Esophagus squamous epithelium (tissue), 5 donors: Measurements from ENCODE around the gene ZMAT5. TPM values are rescaled to one million over a fixed set of nuclear protein-coding genes. Genes with fewer than 3 reads are reported as not detected.

ENCODE experiments used
- DNase-seq: peaks from one replicate; lab custom pipeline; 2025; lab: John Stamatoyannopoulos, UW
- H3K27ac ChIP-seq, 4 donors: fragments of 200-600 bp; sonication (generic); one replicate each; pipeline ENCODE4 v1.5.1; 2016 to 2019; ENCODE audit warnings: mild to moderate bottlenecking in 1 of 4
- H3K27me3 ChIP-seq, 4 donors: fragments of 200-600 bp; sonication (generic); 1 replicate in 3 of 4; 2 replicates in 1 of 4; pipeline versions ENCODE4 v1.5.1 to v1.6.0; 2017 to 2021; ENCODE audit warnings: antibody characterized with exemption in 1 of 4
- H3K36me3 ChIP-seq, 3 donors: fragments of 200-600 bp; sonication (generic); one replicate each; pipeline ENCODE4 v1.5.1; 2016 to 2019
- H3K4me1 ChIP-seq, 3 donors: fragments of 200-600 bp; sonication (generic); one replicate each; pipeline ENCODE4 v1.5.1; 2017 to 2019
- H3K4me3 ChIP-seq, 4 donors: fragments of 200-600 bp; sonication (generic); 1 replicate in 3 of 4; 2 replicates in 1 of 4; pipeline ENCODE4 v1.5.1; 2016 to 2019; ENCODE audit warnings: mild to moderate bottlenecking in 2 of 4, moderate library complexity in 1 of 4
- H3K9me3 ChIP-seq, 3 donors: fragments of 200-600 bp; sonication (generic); one replicate each; pipeline ENCODE4 v1.5.1; 2016 to 2019
- CTCF ChIP-seq, 6 experiments: fragments of 450-650 bp in 4 of 6; fragments of 200-600 bp in 2 of 6; sonication (generic) in 2 of 6; IDR thresholded peaks; one replicate each; pipeline ENCODE4 v1.5.1; 2016 to 2019; ENCODE audit warnings: antibody characterized with exemption in 6 of 6, mild to moderate bottlenecking in 4 of 6, moderate library complexity in 4 of 6
- POLR2A ChIP-seq, 4 donors: fragments of 450-650 bp; IDR thresholded peaks; one replicate each; pipeline ENCODE4 v1.6.1; 2017; ENCODE audit warnings: antibody characterized with exemption in 4 of 4, mild to moderate bottlenecking in 4 of 4, moderate library complexity in 3 of 4
- WGBS, 2 donors: methylation state at CpG; one replicate each; pipeline ENCODE4 v1.1.5; 2018; 5-methylcytosine and 5-hydroxymethylcytosine counted together
- intact Hi-C: fragments of 100-400 bp; cut with DNase I; formaldehyde crosslinking; loops from one replicate; pipeline ENCODE4 v1.15.0; 2022
- total RNA-seq, 4 donors: library from RNA; depleted of rRNA; stranded (reverse); fragments of >200 nt; gene quantifications; one replicate each; pipeline ENCODE4 v1.1.0, GENCODE V29; 2016
- donor health status: DM: yes; HTN: yes; CAD: no.

Gene ZMAT5
- total RNA-seq, 4 donors from 2014 or later = 10.1 to 43.8 (median 18.1) TPM

DNA sequence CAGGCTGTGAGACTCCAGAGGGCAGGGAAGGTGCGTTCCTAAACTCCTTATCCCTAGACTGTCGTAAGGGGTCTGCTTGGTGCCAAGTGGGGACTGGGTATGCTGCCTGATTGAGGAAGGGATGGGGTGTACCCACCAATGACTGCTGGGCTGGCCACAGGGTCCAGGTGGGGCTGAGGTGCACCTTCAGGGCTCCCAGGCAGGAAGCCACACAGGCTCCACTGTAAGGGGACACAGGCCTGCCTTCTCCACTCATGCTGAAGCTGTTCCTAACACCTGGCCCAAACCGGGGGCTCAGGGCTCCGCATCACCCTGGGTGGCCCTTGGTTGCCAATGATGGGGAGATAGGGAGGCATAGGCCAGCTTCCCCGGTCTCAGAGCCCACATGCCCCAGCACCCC, 26.6 kb downstream of the ZMAT5 start:
- no peak for DNase-seq
- H3K27me3 ChIP-seq = no peaks in the 10 kb centered on the region
- no peak for TF ChIP-seq POLR2A (IDR thresholded peaks at IDR 0.05)
- no peak for TF ChIP-seq CTCF (IDR thresholded peaks at IDR 0.05)
- H3K27ac ChIP-seq = no peak overlapping the region
- peaks cover 0 to 54% (median 5%) of the 10 kb centered on the region in 3 donors for H3K36me3 ChIP-seq
- peaks cover 0 to 20% (median 9%) of the 10 kb centered on the region in 3 donors for H3K4me1 ChIP-seq
- H3K9me3 ChIP-seq = no peaks in the 10 kb centered on the region
- WGBS, 2 donors = 100% methylated on average over 2 of the region's 5 CpGs; no CpG with 5 or more reads in 1 of the 2 donors
- no peak overlapping the region for H3K4me3 ChIP-seq
- intact Hi-C loops = no loop called here

DNA sequence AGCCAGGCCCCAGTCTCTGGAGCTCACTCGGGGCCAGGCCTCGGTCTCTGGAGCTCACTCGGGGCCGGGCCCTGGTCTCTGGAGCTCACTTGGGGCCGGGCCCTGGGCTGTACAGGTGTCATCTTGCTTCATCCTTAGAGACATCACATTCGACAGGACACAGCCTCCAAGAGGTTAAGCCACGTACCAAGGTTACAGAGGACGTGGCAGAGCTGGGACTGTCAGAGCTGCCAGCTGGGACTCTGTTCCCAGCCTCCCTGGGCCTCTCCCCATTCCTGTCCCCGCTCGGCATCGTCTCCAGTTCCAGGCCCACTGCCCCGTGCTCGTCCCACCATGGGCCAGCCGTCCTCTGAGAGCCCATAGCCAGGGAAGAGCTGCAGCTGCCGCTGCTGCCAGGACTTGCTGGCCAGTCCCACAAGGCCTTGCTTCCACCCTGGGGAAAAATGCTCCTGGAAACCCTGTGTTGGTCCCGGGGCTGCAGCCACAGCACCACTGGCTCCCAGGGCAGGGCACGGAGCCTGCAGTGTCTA, 27.4 kb downstream of the ZMAT5 start:
- TF ChIP-seq POLR2A (IDR thresholded peaks at IDR 0.05) (no peak), CTCF (IDR thresholded peaks at IDR 0.05) (no peak)
- intact Hi-C loops = no loop called here
- Histone ChIP-seq H3K4me1 (peaks cover 0 to 15% (median 1%) of the 10 kb centered on the region in 3 donors), H3K27me3 (no peaks in the 10 kb centered on the region), H3K4me3 (no peak overlapping the region), H3K36me3 (peaks cover 0 to 54% (median 5%) of the 10 kb centered on the region in 3 donors), H3K27ac (no peak overlapping the region), H3K9me3 (no peaks in the 10 kb centered on the region)
- no peak for DNase-seq
- WGBS, 2 donors = 95 to 100% methylated on average over 5 to 7 of the region's 17 CpGs

GRCh38 chr22:29738118-29738815, 28.5 kb downstream of the ZMAT5 start:
- DNase-seq = no peak
- WGBS, 2 donors = 75 to 100% methylated on average over 3 to 7 of the region's 15 CpGs
- H3K9me3 ChIP-seq = no peaks in the 10 kb centered on the region
- peaks cover 0 to 54% (median 5%) of the 10 kb centered on the region in 3 donors for H3K36me3 ChIP-seq
- H3K4me3 ChIP-seq = no peak overlapping the region
- TF ChIP-seq CTCF (IDR thresholded peaks at IDR 0.05) = no peak
- TF ChIP-seq POLR2A (IDR thresholded peaks at IDR 0.05) = no peak
- intact Hi-C loops = no loop called here
- no peaks in the 10 kb centered on the region for H3K27me3 ChIP-seq
- H3K4me1 ChIP-seq = peaks cover 0 to 21% (median 7%) of the 10 kb centered on the region in 3 donors
- no peak overlapping the region for H3K27ac ChIP-seq

- Histone ChIP-seq H3K9me3 (no peaks in the 10 kb centered on the region), H3K4me1 (peaks cover 0 to 26% (median 10%) of the 10 kb centered on the region in 3 donors), H3K27ac (no peak overlapping the region), H3K27me3 (no peaks in the 10 kb centered on the region), H3K4me3 (no peak overlapping the region), H3K36me3 (peaks cover 0 to 51% (median 5%) of the 10 kb centered on the region in 3 donors)
- intact Hi-C loops = no loop called here
- 83 to 87% methylated on average over 16 to 20 of the region's 22 CpGs for WGBS, 2 donors
- TF ChIP-seq CTCF (IDR thresholded peaks at IDR 0.05) (no peak), POLR2A (IDR thresholded peaks at IDR 0.05) (no peak)
- DNase-seq = no peak
These were observed 29.3 kb downstream of the ZMAT5 start for GRCh38 chr22:29737251-29738117.
